Heart left ventricle (tissue), 16 donors: ENCODE data around the gene PLEKHA6. TPM values are rescaled to one million over a fixed set of nuclear protein-coding genes. Genes with fewer than 3 reads are reported as not detected.
A peak's percentile ranks its signal among the peaks of the same experiment; 100 is the strongest.

Experiments
- ATAC-seq, 4 donors: fragments of 200-7000 bp; cut with Tn5 transposase; one replicate each; pipeline ENCODE4 v1.9.1; 2020 to 2022; ENCODE audit warnings: moderate library complexity in 4 of 4, mild to moderate bottlenecking in 3 of 4, moderate number of reproducible peaks in 1 of 4
- DNase-seq, 5 donors: peaks; one replicate each; pipeline ENCODE4 v3.0.0-alpha.2; 2020
- H3K27ac ChIP-seq, 12 donors: fragments of 200-600 bp; sonication (generic) in 4 of 12; one replicate each; pipeline versions ENCODE4 v1.5.0 to v1.8.0; 2016 to 2022; ENCODE audit warnings: mild to moderate bottlenecking in 2 of 12
- H3K27me3 ChIP-seq, 9 donors: fragments of 200-600 bp; sonication (generic) in 2 of 9; one replicate each; pipeline versions ENCODE4 v1.5.1 to v1.8.0; 2016 to 2022; ENCODE audit warnings: mild to moderate bottlenecking in 3 of 9
- H3K36me3 ChIP-seq, 9 donors: fragments of 200-600 bp; sonication (generic) in 2 of 9; one replicate each; pipeline versions ENCODE4 v1.5.0 to v1.8.0; 2018 to 2022; ENCODE audit warnings: mild to moderate bottlenecking in 2 of 9
- H3K4me1 ChIP-seq, 12 donors: fragments of 200-600 bp; sonication (generic) in 4 of 12; one replicate each; pipeline versions ENCODE4 v1.5.0 to v1.8.0; 2016 to 2022; ENCODE audit warnings: mild to moderate bottlenecking in 3 of 12
- H3K4me3 ChIP-seq, 12 donors: fragments of 200-600 bp; sonication (generic) in 4 of 12; one replicate each; pipeline versions ENCODE4 v1.5.0 to v1.8.0; 2017 to 2022; ENCODE audit warnings: mild to moderate bottlenecking in 9 of 12, moderate library complexity in 4 of 12
- H3K9me3 ChIP-seq, 12 donors: fragments of 200-600 bp; sonication (generic) in 4 of 12; one replicate each; pipeline versions ENCODE4 v1.5.0 to v1.8.0; 2016 to 2022; ENCODE audit warnings: mild to moderate bottlenecking in 1 of 12
- CTCF ChIP-seq, 12 donors: fragments of 200-600 bp; sonication (generic) in 4 of 12; IDR thresholded peaks; one replicate each; pipeline versions ENCODE4 v1.5.0 to v1.8.0; 2018 to 2022; ENCODE audit warnings: antibody characterized with exemption in 12 of 12, mild to moderate bottlenecking in 5 of 12
- POLR2A ChIP-seq, 2 donors: fragments of 450-650 bp; IDR thresholded peaks; one replicate each; pipeline ENCODE4 v1.6.1; 2017; ENCODE audit warnings: antibody characterized with exemption in 2 of 2, mild to moderate bottlenecking in 2 of 2, moderate library complexity in 2 of 2
- WGBS, 4 donors: extraction: QIAGEN DNeasy Blood & Tissue Kit in 2 of 4; methylation state at CpG; one replicate each; pipeline versions ENCODE4 v1.1.5 to v1.1.7; 2013 to 2018; 5-methylcytosine and 5-hydroxymethylcytosine counted together
- intact Hi-C, 10 donors: fragments of 100-400 bp; cut with DNase I; formaldehyde crosslinking; loops; one replicate each; pipeline versions ENCODE4 v1.11.1 to v1.14.2; 2022
- polyA plus RNA-seq, 2 donors: library from polyadenylated mRNA; stranded (reverse); fragments of 200-250 nt; gene quantifications; one replicate each; pipeline ENCODE4 v1.2.3, GENCODE V29; 2013
- total RNA-seq, 9 donors: library from RNA; depleted of rRNA in 2 of 9; stranded (reverse); fragments of >200 nt in 2 of 9; fragmentation: NEBNext Ultra II Directional in 3 of 9; extraction: Animal tissue kit (Norgen Biotek cat#: 25700) in 3 of 9; gene quantifications; one replicate each; pipeline versions ENCODE4 v1.1.0 to v1.2.4, GENCODE V29; 2016 to 2023
- donor health status: ischemic (EF 13 %, LVEDD 7.1; RV severe dilation, severe dysfunction).
- donor health status: healthy with polysubstance abuse.
- donor health status: DM: no; HTN: yes; CAD: no.
- donor health status: DM: no; HTN: no; CAD: no.
- donor health status: ischemic (EF 25% LVEDD 6.9; RV normal size, moderate dysfunction).
- donor health status: ischemic (EF 25% LVEDD 5.7; RV mildly dilated, moderate dysfunction).
- donor health status: healthy.
- donor health status: DM: yes; HTN: yes; CAD: no.
- donor health status: ischemic (EF 35%, LVEDD 5.7; RV mildly dilated, moderate dysfunction).
- donor health status: nonischemic (EF 11% LVEDD 7.7; RV severe dilation, severe dysfunction).
- donor health status: DM: yes; HTN: yes; CAD: no.
- donor health status: PGD.
- donor health status: ischemic (EF 29% LVEDD 5.4; RV normal size, mild dysfunction).
- donor health status: nonischemic (EF 23%, LVEDD 6.1; RV moderate dilation, normal function).

The PLEKHA6 gene
- total and polyA plus RNA-seq, 11 donors: 5.2 to 33.2 (median 18.9) TPM

- no peak for DNase-seq
- no peak for ATAC-seq
- TF ChIP-seq CTCF (IDR thresholded peaks at IDR 0.05) (no peak), POLR2A (IDR thresholded peaks at IDR 0.05) (no peak)
- Histone ChIP-seq H3K4me3 (no peak overlapping the region), H3K27ac (no peak overlapping the region), H3K4me1 (peaks cover 0 to 8% (median 0%) of the 10 kb centered on the region in 12 donors), H3K27me3 (no peaks in the 10 kb centered on the region), H3K9me3 (no peaks in the 10 kb centered on the region), H3K36me3 (peaks cover 0 to 60% (median 30%) of the 10 kb centered on the region in 9 donors)
- whole genome bisulfite sequencing, 4 donors: 62 to 73% (median 66%) methylated on average over 3 of the region's 3 CpGs
- intact Hi-C loops: no loop called here
These were observed 137.0 kb downstream of the PLEKHA6 start for GRCh38 chr1:204222764-204223055.

GRCh38 chr1:204222006-204222763 lies 137.5 kb downstream of the PLEKHA6 start:
- TF ChIP-seq POLR2A (IDR thresholded peaks at IDR 0.05): no peak
- TF ChIP-seq CTCF (IDR thresholded peaks at IDR 0.05): no peak
- Histone ChIP-seq H3K27ac (no peak overlapping the region), H3K36me3 (peaks cover 0 to 55% (median 24%) of the 10 kb centered on the region in 9 donors), H3K9me3 (no peaks in the 10 kb centered on the region), H3K4me1 (peaks cover 0 to 8% (median 0%) of the 10 kb centered on the region in 12 donors), H3K27me3 (no peaks in the 10 kb centered on the region), H3K4me3 (no peak overlapping the region)
- no peak for DNase-seq
- intact Hi-C loops: no loop called here
- 79 to 92% (median 86%) methylated on average over 8 of the region's 8 CpGs for WGBS, 4 donors
- ATAC-seq: peak in 1 of 4 donors; percentile 13

- 86 to 93% (median 89%) methylated on average over 11 of the region's 11 CpGs for WGBS, 4 donors
- intact Hi-C loops: no loop called here
- Histone ChIP-seq H3K9me3 (no peaks in the 10 kb centered on the region), H3K4me3 (no peak overlapping the region), H3K36me3 (peaks cover 0 to 46% (median 17%) of the 10 kb centered on the region in 9 donors), H3K27ac (no peak overlapping the region), H3K27me3 (no peaks in the 10 kb centered on the region), H3K4me1 (peaks cover 0 to 8% (median 0%) of the 10 kb centered on the region in 12 donors)
- no peak for TF ChIP-seq POLR2A (IDR thresholded peaks at IDR 0.05)
- TF ChIP-seq CTCF (IDR thresholded peaks at IDR 0.05): no peak
- ATAC-seq (no peak), DNase-seq (no peak)
These were observed 138.5 kb downstream of the PLEKHA6 start for GRCh38 chr1:204221271-204221670.

GRCh38 chr1:204219971-204220616 lies 139.6 kb downstream of the PLEKHA6 start:
- no peak overlapping the region for H3K27ac ChIP-seq
- peaks cover 0 to 34% (median 6%) of the 10 kb centered on the region in 9 donors for H3K36me3 ChIP-seq
- H3K27me3 ChIP-seq: no peaks in the 10 kb centered on the region
- ATAC-seq: peak in 1 of 4 donors; percentile 13
- 76 to 91% (median 85%) methylated on average over 7 to 10 of the region's 10 CpGs for WGBS, 4 donors
- TF ChIP-seq CTCF (IDR thresholded peaks at IDR 0.05): no peak
- no peak for TF ChIP-seq POLR2A (IDR thresholded peaks at IDR 0.05)
- H3K4me3 ChIP-seq: no peak overlapping the region
- H3K9me3 ChIP-seq: no peaks in the 10 kb centered on the region
- DNase-seq: no peak
- H3K4me1 ChIP-seq: peaks cover 0 to 8% (median 0%) of the 10 kb centered on the region in 12 donors
- intact Hi-C loops: no loop called here
